HG02798 (cell line): ENCODE data around the gene BRSK2.

Source experiments
- ATAC-seq: cut with Tn5 transposase; IDR thresholded peaks from one replicate; pipeline ENCODE4 v1.9.1; 2021; ENCODE audit warnings: mild to moderate bottlenecking; ENCODE audit not compliant: unreplicated experiment, poor library complexity

BRSK2 gene

DNA sequence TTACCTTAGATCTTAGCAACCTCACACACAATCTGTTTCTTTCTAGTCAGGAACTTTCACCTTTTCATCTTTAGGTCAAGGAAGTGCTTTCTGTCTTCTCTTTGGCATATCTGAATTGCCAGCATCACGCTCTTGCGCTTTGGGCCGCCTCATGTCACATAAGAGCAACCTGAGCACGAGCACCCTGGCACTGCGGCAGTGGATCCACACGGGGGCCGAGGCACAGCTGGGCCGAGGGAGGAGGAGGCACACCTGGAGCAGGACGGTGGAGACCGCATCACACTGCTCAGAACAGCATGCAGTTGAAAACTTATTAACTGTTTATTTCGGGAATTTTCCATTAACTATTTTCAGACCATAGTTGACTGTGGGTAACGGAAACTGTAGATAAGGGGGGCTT is 86.1 kb downstream of the BRSK2 start:
- ATAC-seq, result no peak

DNA sequence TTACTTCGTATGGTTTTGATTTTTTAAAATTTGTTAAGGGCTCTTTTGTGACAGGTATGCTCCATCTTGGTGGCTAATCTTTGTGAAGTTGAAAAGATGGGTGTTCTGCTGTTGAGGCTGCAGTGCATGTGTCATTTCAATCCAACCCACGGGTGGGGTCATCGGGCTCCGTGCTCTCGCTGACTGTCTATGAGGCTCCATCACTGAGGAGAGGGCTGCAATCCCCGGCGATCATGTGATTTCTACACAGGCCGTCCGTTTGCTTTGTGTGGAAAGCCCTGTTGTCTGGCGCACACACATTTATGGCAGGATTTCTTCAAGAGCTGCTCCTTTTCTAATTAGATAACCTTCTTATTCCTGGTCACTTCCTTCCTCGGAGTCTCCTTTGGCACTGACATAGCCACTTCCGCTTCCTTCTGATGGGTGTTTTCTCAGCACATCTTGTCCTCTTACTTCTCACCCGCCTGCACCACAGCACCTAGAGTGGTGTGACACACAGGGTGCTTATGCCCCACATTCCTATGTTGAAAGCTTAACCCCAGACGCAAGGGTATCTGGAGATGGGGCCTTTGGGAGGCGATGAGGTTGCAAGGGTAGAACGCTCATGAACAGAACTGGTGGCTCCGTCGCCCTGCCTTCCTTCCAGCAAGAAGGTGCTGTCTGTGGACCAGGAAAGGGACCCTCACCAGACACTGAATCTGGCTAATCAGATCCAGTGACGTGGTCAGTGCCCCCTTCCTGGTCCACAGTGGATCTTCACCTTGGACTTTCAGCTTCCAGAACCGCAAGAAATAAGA is 87.4 kb downstream of the BRSK2 start:
- ATAC-seq, result no peak

DNA sequence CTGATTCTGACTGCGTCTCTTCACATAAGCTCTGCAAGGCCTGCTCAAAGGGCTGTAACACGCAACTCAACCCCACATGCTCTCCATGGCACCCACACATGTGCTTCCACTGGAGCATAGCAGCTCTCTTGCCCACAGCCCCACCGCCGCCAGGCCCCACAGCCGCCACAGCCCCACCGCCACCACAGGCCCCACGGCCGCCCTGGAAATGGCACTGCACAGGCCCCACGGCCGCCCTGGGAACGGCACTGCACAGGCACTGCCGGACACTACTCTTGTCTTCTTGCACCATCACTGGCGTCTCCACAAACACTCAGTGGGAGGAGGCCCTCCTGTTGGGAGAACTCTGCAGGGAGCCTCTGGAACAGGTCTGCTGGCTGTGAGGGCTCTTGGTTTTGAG is 88.3 kb downstream of the BRSK2 start:
- no peak for ATAC-seq

DNA sequence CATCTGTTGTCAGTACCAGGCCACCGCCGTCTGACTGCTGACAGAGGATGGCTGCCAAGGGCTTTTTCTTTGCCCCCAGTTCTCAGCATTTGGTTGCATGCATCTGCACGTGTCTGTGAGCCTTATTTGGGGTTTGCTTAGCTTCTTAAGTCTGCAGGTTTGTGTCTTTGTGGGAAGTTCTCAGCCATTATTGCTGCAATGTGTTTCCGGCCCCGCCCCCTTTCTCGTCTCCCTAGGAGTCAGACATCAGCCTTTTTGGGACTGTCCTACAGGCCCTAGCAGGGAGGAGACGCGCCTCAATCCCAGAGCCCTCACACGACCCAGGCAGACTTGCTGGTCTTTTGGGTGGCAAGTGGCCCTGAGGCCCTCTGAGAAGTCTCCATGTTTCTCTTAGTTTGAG is 88.8 kb downstream of the BRSK2 start:
- ATAC-seq, result no peak

DNA sequence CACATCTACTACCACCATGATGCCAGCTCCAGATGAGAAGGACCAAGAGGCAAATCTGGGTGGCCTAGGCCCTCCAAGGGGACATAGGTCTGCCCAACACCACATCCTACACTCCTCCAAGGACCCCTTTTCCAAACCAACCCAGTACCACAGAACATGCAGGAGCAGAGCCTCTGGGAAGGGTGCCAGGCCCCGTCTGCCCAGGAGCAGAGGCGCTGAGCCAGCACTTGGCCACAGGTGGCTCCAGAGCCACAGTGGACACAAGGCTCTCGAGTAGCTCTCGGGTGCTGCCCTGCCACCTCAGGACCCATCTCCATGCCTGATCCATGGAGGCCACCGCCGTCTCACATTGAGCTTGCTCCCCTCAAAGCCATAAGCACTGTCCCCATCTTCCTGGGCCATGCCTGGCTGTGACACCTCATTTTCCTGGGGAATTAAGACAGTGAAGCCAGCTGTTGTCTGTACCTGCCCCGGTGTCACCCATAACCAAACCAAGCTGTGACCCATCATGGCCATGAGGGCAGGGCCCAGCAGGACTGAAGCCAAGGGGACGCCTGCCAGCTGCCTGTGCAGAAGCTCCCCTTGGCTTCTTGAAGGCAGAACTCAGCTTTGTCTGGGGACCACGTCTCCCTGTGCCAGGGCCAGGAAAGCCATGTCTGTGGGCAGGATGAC is 89.4 kb downstream of the BRSK2 start:
- ATAC-seq, result no peak

DNA sequence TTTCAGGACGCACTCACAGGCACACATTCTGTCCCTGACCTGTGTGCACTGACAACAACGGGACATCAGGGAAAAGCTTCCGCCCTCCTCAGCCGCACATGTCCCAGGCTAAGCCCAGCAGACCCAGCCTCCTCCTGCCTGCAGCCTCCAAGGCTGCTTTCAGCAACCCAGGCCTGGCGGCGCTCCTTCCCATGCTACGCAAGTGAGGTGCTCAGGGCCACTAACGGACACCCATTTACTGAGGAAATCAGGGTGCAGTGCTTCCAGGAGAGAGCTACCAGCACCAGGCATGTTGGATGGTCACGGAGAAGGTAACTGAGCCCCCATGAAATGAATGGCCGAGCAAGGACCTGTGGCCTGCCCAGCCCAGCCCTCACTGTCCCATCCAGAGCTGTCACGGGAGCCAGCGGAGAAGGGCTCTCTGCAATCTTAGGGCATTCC is 90.0 kb downstream of the BRSK2 start:
- ATAC-seq, result no peak

DNA sequence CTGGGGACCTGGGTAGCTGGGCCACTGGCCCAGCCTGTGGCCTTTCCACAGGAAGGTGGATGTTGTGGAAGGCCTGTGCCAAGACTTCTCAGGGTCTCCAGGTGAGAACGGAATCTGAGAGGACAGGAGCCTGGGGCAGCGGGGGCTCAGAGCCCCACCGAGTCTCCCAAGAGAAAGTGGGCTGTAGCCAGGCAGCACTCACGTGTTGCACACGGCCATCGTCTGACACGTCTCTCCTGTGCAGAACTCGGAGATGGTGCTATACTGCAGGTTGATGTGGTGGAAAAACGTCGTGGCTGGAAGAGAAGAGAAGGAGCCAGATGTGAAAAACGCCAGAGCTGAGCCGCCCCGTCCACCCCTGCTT is 90.4 kb downstream of the BRSK2 start:
- ATAC-seq, result no peak

DNA sequence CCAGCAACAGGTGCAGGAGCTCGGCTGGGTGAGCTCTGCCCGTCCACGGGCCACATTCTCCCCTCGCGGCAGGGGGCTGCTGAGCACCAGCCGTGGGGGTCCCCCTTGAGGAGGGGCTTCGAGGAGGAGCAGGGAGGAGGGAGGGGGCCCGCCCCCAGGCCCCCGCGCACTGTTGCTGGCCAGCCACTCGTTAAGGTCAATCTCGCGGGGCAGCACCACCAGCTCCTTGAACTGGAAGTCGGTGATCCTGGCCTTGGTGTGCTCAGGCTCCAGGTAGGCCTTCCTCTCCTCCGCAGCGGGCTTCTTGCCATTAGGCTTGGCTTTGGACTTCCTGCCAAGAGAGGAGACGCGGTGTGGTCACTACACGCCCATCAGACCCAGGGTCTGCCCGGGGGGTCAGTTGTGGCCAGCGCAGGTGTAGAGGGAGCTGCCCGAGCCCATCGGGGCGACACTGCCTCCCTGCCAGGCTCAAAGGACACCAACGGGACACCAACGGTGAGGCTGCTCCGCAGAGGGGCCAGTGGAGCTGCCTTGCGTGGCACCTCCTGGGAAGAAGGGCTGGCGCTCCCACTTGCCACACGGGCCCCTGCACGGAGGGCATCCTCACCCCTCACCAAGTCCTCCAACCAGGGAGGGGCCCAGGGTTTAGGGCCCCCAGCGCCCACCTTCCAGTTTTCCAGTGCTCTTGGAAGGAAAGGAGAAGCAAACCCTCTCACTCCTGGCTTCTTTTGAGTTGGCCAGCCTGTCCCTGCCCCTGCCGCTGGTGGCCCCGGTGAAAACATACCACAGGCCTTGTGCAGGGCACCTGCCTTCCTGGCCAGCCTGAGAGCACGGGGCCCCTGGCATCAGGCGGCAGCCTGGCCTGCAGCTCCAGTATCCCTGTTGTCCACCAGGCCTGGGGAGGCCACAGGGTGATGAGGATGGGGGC is 91.1 kb downstream of the BRSK2 start:
- no peak for ATAC-seq

DNA sequence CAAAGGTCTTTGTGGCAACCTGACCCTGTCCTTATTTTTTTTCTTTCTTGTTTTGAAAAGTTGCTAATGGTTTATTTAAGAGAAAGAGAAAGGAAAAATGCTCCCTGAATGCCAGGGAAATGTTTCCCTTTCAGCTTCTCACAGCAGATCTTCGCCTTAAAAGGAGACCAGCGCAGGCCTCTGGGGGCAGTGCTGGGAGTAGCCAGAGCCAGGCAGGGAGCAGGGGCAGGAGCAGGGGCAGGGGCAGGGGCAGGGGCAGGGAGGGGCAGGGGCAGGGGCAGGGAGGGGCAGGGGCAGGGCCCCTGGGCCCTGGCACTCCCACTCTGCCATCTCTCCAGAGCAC is 91.7 kb downstream of the BRSK2 start:
- ATAC-seq, result no peak

DNA sequence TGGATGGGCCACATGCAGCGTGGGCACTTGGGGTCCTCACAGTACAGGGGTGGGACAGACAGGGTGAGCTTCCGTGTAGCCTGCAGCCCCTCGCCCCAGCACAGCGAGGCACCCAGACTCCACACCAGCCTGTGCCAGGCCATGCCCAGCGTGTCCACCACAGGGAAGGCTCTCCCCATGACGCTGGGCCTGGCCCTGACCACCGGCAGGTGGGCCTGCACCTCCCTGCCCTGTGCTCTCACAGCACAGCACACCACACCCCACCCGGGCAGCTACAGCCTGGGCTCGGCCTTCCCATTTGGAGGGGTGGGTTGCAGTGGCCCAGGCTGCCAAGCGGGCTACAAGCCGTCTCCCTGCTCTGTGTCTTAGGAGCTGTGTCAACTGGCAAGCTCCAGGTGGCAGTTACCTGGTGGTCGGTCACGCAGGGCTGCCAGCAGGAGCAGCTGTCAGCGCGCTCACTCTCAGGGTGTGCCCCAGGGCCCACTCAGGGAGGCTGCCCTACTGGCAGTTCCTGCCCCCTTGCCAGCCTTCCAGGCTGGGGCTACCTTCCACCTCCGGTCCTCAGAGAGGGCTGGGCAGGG is 92.2 kb downstream of the BRSK2 start:
- no peak for ATAC-seq

DNA sequence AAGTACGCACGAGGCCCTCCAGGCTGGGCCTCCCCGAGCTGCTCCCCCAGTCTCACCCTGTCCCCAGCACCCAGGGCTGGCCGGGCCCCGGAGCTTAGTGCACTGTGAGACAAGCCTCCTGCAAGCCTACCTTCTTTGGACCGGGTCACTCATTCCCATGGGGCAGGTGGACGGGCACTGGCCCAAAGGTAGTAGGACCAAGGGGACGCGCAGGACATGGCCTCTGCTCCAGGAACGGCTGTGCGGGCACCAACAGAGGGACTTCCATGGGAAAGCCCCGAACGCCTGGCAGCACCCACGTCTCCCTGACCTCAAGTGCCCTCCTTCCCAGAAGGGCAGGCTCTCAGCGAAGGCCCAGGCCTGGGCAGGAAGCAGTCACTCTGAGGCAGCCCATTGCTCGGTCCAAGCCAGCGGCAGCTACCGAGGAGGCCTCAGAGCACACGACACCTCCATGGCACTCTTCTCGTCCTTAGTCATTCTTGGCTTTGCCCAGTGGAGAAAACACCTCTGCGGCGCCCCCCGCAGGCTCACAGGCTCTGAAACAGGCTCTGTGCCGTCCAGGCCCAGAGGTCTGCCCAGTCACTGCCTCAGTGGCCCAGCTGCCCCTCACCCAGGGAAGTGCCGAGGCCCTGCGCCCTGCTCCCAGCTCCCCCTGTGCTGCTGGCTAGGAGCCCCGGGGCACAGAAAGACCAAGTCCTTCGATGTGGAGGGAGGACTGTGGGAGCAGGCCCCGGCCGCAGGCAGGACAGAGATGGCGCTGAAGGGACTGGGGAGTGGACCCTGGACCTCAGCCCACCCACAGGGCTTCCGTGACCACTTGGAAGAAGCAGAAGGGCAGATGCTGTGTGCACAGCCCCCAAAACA is 93.1 kb downstream of the BRSK2 start:
- ATAC-seq, result no peak

DNA sequence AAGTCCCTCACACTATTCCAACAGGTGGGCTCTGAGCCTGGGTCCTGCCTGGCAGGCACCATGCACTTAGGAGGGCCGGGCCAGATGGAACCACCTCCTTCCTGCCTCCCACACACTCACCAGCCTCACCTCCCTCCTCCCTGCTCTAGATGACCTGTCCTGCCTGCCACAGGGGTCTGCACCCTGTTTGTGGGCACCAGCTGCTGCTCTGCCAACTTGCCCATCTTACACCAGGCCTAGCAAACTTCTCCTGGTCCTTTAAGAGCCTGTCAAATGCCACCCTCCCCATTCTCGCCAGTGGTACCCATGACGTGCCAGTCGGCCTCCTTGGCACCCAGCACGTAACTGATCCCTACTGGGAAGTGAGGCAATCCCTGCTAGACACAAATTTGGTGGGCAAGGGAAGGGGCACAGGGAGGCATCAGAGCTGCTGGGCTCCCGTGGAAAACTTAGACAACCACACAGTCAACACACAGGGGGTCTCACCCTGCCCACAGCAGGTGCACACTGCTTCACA is 93.8 kb downstream of the BRSK2 start:
- no peak for ATAC-seq

DNA sequence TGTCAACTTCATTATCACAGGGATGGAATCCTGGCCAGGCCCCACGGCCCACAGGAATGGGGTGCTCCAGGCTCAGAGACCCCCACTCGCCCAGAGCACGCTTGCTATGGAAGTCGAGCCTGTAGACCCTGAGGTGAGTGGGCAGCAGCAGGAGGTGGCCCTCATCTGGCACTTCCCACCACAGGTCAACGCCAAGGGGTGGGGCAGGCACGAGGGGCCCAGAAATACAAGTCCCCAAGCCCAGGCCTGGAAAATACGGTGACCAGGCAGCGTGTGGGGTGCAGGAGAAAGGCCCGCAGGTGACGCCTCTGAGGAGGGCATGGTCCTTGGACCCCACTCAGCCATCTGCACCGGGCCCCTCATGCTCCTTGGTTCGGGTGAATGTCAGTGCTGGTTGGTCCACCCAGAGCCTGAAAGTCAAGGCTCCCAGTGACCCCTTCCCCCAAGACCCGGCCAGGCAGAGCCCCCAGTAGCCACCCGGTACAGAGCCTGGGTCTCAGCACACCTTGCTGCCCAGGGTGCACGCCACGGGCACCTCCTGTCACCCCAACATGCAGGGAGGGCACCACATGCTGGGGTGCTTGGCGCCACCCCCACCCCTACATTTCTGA is 94.4 kb downstream of the BRSK2 start:
- no peak for ATAC-seq

DNA sequence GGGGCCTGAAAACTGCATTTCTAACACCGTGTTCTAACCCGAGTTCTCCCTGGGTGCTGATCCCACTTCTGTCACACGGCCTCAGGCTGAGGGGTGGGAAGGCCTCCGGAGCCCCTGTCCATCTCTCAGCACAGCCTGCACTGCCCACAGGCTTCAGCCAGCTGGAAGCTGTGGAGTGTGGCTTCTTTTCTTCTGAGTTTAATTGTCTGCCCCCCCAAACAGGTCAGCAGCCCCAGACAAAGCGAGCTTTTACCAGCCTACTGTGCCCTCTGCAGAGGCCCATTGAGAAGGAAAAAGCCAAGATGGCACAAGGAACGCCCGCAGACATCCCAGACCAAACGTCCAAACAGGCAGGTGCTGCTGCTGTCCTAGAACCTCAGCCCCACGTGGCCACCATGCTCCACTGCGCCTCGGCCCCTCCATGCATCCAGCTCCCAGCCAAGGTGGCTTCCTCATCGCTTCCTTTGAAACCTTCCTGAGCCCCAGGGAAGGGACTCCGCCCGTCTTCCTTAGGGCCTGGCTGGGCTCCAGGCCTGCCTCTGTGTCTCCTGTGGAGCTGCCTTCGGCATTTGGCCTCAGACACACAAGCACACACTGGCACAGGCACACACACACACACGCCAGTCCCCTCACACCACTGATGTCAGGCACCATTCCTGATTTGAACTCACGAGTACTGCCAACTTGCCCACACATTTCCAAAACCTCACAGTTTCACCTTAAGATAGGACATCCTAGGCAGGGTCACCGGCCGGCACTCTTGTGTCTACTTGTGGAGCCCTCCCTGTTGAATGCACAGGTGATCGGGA is 95.2 kb downstream of the BRSK2 start:
- no peak for ATAC-seq

DNA sequence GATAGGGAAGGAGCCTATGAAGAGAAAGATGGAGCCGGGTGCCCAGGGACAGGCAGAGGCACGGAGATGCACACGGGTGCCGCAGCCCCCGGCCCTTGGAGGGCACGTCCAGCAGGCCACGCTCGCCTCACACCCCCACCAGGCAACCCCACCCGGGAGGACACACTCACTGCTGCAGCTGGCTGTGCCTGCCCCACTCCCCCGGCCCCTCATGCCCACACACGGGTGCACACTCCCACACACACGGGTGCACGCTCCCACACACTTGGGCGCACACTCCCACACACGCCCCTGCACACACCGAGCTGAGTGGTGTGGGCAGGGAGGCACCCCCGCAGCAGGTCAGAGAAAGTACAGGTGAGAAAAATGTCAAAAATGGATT is 95.8 kb downstream of the BRSK2 start:
- no peak for ATAC-seq

DNA sequence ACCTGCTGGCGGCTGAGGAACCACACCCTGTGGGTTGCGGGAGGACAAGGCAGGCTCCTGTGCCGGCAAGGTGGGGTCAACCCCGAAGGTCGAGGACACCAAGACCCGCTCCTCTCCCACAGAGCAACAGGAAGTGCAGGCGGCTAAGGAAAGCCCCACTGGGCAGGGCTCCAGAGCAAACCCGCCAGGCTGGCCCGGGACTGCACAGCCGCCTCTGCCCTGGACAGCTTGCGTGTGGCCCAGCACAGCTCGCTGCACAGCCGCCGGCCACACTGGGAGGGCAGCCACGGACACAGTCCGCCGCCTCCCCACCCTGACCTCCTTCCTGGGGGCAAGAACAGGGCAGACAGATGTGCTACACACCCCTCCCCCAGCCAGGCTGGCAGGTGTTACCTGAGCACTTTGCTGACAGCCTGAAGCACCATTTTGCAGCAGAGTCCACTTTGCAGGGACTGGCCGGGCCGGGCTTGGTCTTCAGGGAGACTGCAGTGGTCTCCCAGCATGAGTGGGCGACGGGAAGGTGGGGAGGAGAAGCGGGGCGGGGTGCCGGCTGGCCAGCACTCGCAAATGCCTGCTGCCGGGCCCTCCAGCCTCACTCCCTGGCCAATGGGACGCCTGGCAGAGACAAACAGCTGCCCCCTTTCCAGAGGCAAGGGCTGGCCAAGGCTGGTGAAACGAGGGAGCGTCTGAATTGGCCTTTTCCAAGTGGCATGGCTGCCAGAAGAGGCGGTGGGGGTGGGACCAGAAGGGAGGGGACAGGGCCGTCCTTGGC is 96.5 kb downstream of the BRSK2 start, which contains the start of gene MOB2:
MOB2 (minus strand) TSS at position 726 of the 772 bp plus-strand sequence; CDS start at position 503, 223 bp downstream.
- no peak for ATAC-seq

DNA sequence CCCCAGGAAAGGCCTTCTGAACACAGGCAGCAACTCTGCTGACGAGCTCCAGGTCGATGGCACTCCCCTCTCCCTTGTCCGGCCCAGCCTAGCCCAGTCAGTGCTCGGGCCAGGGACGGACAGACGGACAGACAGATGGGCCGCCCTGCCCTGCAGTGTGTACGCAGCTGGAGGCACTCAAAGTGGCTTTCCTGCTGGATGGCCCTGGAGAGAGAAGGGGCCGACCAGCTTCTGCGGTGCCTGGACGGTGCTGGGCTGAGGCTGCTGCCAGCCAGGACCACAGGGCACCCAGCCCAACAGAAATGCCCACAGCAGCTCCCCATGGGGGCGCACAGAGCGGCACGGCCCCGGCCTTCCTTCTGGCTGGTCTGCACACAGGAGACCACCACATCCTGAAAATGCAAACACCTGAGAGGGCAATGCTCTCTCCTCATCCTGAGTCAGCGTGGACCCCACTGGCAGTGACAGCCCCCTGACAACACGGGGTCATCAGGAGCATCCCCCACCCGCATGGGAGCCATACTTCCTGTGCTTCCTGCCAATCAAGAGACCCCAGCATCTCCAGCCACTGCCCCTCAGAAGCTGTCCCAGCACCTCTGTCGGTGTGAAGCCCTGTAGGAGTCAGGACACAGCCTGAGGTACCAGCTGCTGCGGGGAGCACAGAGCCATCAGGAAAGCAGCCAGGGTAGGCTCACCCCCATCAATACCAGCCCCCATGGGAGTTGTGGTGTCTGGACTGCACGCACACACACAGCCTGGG is 97.5 kb downstream of the BRSK2 start:
- ATAC-seq, result no peak
